Measurements from ENCODE around the gene RFX3.

- TF ChIP-seq POLR2AphosphoS5 (IDR thresholded peaks at IDR 0.05; ENCODE audit: insufficient read depth in 1 of 2, low read depth in 1 of 2) (no peak), POLR2A (IDR thresholded peaks at IDR 0.05) (no peak)
Measured at GRCh38 chr9:3475300-3476020, 50.3 kb downstream of the RFX3 start.
